NB4 (cell line): ENCODE data around the gene HIRA.

ENCODE experiments used
- DNase-seq: peaks from one replicate; pipeline ENCODE4 v3.0.0; 2010; ENCODE audit warnings: low read depth
- H3K4me3 ChIP-seq: one replicate; pipeline ENCODE4 v1.5.1; 2011; ENCODE audit warnings: mild to moderate bottlenecking, low read depth, low read length, moderate library complexity
- MYC ChIP-seq: IDR thresholded peaks from 2 replicates; pipeline ENCODE4 v1.6.1; 2011; ENCODE audit warnings: low read depth, low read length
- POLR2A ChIP-seq: IDR thresholded peaks from 2 replicates; pipeline ENCODE4 v1.6.1; 2011; ENCODE audit warnings: mild to moderate bottlenecking; ENCODE audit not compliant: insufficient read length; ENCODE audit errors: extremely low read depth
- TF ChIP-seq, protein P1 (sequence below): IDR thresholded peaks from one replicate; pipeline ENCODE4 v1.5.1; 2012; ENCODE audit warnings: low read depth, low read length
- TF ChIP-seq, protein P2 (sequence below): IDR thresholded peaks from 2 replicates; pipeline ENCODE4 v1.6.1; 2011; ENCODE audit warnings: low read depth, low read length

The HIRA gene

DNA sequence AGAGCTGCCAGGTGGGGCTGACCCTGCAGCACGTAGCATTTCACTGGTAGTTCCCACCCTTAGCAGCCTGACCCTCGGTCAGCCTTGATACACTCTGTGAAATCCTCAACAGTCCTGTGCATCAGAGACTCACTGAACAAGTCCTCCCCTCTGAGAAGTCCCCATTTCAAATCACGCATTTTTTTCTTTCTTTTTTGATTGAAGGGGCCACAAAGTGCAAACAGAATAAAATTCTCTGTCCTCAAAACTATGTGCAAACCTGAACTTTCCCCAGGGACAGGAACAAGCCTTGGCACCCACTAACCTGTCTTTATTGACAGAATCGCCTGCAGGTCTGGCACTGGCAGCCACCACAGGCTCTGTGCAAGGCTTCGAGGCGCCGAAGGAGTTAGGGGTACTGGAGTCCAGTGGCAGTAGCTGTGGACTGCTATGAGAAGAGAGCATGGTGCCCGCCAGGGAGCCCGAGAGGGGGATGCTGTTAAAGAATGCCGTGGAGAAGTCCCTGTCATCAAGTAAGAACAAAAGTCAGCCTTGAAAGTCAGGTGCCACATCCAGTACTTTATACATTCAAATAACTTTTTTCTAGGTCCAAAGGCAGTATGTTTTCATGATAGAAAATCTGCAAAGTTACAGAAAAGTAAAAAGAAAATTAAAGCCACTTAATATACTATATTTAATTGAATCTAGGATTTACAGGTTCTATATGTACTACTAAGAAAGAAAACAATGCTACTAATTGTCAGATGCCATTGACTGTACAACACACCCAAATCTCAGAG is 53.8 kb downstream of the HIRA start:
- H3K4me3 ChIP-seq = no peak overlapping the region
- no peak for DNase-seq
- TF ChIP-seq MYC (no peak), POLR2A (no peak)
- TF ChIP-seq, protein P1, sequence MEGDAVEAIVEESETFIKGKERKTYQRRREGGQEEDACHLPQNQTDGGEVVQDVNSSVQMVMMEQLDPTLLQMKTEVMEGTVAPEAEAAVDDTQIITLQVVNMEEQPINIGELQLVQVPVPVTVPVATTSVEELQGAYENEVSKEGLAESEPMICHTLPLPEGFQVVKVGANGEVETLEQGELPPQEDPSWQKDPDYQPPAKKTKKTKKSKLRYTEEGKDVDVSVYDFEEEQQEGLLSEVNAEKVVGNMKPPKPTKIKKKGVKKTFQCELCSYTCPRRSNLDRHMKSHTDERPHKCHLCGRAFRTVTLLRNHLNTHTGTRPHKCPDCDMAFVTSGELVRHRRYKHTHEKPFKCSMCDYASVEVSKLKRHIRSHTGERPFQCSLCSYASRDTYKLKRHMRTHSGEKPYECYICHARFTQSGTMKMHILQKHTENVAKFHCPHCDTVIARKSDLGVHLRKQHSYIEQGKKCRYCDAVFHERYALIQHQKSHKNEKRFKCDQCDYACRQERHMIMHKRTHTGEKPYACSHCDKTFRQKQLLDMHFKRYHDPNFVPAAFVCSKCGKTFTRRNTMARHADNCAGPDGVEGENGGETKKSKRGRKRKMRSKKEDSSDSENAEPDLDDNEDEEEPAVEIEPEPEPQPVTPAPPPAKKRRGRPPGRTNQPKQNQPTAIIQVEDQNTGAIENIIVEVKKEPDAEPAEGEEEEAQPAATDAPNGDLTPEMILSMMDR = no peak
- TF ChIP-seq, protein P2, sequence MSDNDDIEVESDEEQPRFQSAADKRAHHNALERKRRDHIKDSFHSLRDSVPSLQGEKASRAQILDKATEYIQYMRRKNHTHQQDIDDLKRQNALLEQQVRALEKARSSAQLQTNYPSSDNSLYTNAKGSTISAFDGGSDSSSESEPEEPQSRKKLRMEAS = no peak

DNA sequence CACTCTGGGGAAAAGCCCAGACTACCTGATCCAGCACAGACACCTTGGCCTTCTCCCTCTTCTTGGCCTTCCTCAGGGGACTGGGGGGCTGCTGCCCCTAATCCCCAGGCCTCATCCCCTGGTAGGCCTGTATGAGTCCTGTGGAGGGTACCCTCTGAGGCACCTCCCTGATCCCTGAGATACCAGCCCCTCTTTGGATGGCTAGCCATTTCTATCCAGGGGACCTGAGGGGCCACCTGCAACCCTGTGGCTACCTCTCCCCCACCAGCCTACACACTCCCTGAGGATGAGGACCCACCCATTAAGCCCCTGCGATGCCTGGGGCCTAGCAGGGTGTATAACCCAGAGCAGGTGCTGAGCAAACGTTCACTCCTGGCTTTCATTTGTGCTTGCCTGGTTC is 54.6 kb downstream of the HIRA start:
- no peak overlapping the region for H3K4me3 ChIP-seq
- DNase-seq = no peak
- TF ChIP-seq, protein P1 = no peak
- TF ChIP-seq, protein P2 = no peak

DNA sequence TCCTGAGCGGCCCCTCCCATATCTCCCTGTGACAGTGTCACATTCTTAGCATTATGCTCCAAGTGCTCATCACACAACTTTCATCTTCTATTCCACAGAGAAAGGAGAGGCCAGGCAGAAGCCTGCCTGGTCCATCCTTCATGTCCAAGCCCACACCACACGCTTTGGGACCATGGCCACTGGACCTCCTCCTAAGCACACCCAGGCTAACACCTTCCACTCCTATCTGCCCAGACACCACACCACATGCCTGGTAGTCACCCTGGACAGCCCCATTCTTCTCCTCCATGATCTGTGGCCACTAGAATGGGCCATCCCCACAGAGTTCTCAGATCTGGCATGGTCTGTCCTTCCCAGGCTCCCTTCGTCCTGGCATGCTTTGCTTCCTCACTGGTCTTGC is 55.3 kb downstream of the HIRA start:
- no peak for DNase-seq
- H3K4me3 ChIP-seq = no peak overlapping the region
- TF ChIP-seq POLR2A (no peak), MYC (no peak)
- TF ChIP-seq, protein P1 = no peak
- TF ChIP-seq, protein P2 = no peak

DNA sequence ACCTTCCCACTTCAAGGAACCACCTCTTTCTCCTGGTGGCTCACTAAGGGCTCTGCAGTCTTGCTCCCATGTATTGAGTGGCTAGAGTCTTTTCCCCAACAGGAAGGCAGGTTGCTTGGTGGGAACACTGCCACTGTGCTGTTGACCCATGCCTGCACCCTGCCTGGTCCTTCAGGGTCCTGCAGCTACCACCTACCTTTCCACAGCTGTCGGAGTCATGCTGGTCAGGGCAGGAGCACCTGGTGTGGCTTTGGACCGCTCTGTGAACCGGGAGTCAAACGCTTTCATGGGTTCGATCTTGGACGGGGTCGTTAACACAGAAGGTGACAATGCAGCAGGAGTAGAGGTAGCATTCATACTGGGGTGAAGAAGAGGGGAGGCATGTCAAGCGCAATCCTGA is 56.1 kb downstream of the HIRA start:
- TF ChIP-seq POLR2A (no peak), MYC (no peak)
- TF ChIP-seq, protein P1 = no peak
- TF ChIP-seq, protein P2 = no peak
- no peak for DNase-seq
- H3K4me3 ChIP-seq = no peak overlapping the region

DNA sequence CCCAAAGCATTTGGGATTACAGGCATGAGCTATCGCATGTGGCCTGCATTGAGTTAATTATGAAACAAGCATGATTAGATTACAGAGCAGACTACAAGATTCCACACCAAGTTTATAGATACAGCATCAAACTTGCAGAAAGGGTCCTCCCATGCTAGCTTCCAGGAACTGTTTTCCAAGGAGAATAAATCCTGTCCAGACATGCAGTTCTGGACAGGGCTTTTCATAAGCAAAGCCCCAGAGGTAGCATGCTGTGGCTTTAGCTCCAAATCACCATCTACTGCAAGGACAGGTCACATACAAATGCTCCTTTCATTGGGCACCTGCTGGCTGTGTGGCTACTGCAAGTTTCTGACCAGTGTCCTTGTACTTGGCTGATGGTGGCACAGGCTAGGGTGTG is 57.1 kb downstream of the HIRA start:
- DNase-seq = no peak
- TF ChIP-seq, protein P2 = no peak
- no peak for TF ChIP-seq POLR2A
- TF ChIP-seq MYC = no peak
- H3K4me3 ChIP-seq = no peak overlapping the region

DNA sequence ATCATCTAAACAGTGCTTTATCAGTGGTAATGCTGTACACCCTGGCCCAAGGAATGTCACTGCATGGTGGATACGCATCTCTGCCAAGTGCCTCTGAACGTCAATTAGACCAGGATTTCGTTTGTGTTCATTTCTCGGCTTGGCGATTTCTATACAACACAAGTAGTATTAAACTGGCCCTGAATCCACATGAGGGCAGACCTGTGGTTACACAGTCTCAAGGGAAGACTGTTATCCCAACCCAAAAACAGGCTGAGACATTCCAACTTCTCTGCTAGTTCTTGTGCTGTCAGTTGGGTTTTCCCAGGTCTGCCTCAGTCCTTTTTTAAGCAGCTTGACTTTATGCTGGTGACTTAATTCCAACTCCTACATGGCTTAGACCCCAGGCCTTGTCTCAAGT is 58.1 kb downstream of the HIRA start:
- H3K4me3 ChIP-seq = no peak overlapping the region
- TF ChIP-seq, protein P1 = no peak
- TF ChIP-seq, protein P2 = no peak
- TF ChIP-seq MYC = no peak
- no peak for TF ChIP-seq POLR2A
- DNase-seq = no peak
